Measurements from ENCODE around the gene OTUD3. TPM values are rescaled to one million over a fixed set of nuclear protein-coding genes. Genes with fewer than 3 reads are reported as not detected.
A peak's percentile ranks its signal among the peaks of the same experiment; 100 is the strongest.
"Not testable (repeated sequence)": the region's sequence is repeated elsewhere in the genome, so short reads cannot be mapped to it uniquely, and the experiment has no call there.

The OTUD3 gene
- total RNA-seq, 4 donors from 2014 or later, result 5.1 to 11.8 (median 8.8) TPM

DNA sequence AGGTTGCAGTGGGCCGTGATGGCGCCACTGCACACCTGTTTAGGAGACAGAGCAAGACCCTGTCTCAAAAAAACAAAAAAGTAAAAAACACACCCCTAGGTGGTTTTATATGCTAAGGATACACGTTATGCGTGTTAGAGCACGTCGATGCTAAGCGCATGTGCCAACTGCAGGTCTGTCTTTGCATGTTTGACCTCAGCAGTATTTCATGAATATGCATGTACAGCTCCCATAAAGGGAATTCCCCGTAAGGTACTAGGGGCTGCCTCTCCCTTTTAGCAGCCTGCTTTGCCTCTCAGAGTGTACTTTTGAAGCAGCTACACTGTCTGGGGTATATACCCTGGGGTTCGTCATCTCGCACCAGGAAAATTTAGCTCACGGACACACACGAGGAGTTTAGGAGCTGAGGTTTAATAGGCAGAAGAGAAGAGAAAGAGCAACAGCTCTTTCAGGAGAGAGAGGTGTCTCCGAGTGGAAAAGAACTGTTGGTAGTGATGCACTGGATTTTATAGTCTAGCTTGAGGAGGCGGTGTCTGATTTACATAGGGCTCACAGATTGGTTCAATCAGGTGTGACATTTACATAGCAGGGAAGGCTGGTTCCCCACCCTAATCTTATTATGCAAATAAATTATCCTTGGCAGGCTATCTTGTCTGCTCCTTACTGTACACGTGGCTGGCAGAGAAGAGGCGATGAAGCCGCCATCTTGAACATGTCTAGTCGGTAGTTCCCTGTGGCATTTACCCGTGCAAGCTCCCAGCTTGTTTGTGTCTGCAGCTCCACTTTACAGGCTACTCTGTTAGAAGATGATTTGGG lies 4.2 kb upstream of the OTUD3 start:
- TF ChIP-seq EP300 (IDR thresholded peaks at IDR 0.05), result no peak
- no peak for TF ChIP-seq POLR2A (IDR thresholded peaks at IDR 0.05)
- TF ChIP-seq, protein P1, sequence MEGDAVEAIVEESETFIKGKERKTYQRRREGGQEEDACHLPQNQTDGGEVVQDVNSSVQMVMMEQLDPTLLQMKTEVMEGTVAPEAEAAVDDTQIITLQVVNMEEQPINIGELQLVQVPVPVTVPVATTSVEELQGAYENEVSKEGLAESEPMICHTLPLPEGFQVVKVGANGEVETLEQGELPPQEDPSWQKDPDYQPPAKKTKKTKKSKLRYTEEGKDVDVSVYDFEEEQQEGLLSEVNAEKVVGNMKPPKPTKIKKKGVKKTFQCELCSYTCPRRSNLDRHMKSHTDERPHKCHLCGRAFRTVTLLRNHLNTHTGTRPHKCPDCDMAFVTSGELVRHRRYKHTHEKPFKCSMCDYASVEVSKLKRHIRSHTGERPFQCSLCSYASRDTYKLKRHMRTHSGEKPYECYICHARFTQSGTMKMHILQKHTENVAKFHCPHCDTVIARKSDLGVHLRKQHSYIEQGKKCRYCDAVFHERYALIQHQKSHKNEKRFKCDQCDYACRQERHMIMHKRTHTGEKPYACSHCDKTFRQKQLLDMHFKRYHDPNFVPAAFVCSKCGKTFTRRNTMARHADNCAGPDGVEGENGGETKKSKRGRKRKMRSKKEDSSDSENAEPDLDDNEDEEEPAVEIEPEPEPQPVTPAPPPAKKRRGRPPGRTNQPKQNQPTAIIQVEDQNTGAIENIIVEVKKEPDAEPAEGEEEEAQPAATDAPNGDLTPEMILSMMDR (IDR thresholded peaks at IDR 0.05), result no peak
- TF ChIP-seq POLR2AphosphoS5 (IDR thresholded peaks at IDR 0.05), result no peak
- H3K36me3 ChIP-seq, result no peaks in the 10 kb centered on the region
- 44% methylated on average over 19 of the region's 19 CpGs for WGBS
- H3K27ac ChIP-seq, result peak overlapping the region; percentile 80
- no peak for DNase-seq (ENCODE audit: low spot score in 2 of 2)
- H3K4me3 ChIP-seq, result peak overlapping the region; percentile 26
- H3K27me3 ChIP-seq, result peaks cover 17% of the 10 kb centered on the region
- peaks cover 14% of the 10 kb centered on the region for H3K4me1 ChIP-seq
- H3K9me3 ChIP-seq, result no peaks in the 10 kb centered on the region

DNA sequence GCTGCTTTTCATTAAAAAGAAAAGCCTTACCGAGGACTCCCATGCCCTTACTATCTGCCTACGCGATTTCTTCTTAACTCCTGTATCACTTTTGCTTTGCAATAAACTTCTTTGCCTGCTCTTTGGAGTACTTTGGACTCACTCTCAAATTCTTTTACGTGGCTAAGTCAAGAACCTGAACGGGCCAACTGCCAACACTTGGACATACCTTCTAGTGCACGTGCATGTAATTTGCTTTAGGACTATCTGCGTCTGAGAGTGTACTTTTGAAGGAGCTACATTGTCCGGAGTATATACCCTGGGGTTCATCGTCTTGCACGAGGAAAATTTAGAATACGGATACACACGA lies 3.6 kb upstream of the OTUD3 start:
- 67% methylated on average over 12 of the region's 12 CpGs for WGBS
- TF ChIP-seq EP300 (IDR thresholded peaks at IDR 0.05) (no peak), POLR2A (IDR thresholded peaks at IDR 0.05) (no peak), POLR2AphosphoS5 (IDR thresholded peaks at IDR 0.05) (no peak)
- TF ChIP-seq, protein P1 (IDR thresholded peaks at IDR 0.05), result no peak
- Histone ChIP-seq H3K36me3 (no peaks in the 10 kb centered on the region), H3K9me3 (no peaks in the 10 kb centered on the region), H3K4me1 (peaks cover 20% of the 10 kb centered on the region), H3K27ac (peak overlapping the region; percentile 80), H3K27me3 (peaks cover 13% of the 10 kb centered on the region), H3K4me3 (no peak overlapping the region)
- DNase-seq (ENCODE audit: low spot score in 2 of 2), result no peak

DNA sequence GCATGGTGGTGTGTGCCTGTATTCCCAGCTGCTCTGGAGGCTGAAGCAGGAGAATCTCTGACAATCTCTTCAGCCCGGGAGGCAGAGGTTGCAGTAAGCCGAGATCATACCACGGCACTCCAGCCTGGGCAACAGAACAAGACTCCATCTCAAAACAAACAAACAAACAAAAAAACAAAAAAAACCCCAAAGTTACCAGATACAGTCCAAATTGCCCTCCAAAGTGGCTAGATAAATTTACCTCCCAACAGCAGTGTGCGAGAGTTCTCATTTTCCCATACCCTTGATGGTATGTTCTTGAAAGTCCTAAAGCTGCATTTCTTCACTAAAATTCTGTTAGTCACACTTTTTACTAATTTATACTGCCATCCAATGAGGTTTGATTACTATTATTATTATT lies 3.0 kb upstream of the OTUD3 start:
- Histone ChIP-seq H3K9me3 (no peaks in the 10 kb centered on the region), H3K36me3 (no peaks in the 10 kb centered on the region), H3K4me3 (no peak overlapping the region), H3K4me1 (peaks cover 25% of the 10 kb centered on the region), H3K27ac (no peak overlapping the region), H3K27me3 (peaks cover 13% of the 10 kb centered on the region)
- no peak for DNase-seq (ENCODE audit: low spot score in 2 of 2)
- 92% methylated on average over 4 of the region's 4 CpGs for WGBS
- TF ChIP-seq POLR2A (IDR thresholded peaks at IDR 0.05) (no peak), POLR2AphosphoS5 (IDR thresholded peaks at IDR 0.05) (no peak), EP300 (IDR thresholded peaks at IDR 0.05) (no peak)
- TF ChIP-seq, protein P1 (IDR thresholded peaks at IDR 0.05), result no peak

DNA sequence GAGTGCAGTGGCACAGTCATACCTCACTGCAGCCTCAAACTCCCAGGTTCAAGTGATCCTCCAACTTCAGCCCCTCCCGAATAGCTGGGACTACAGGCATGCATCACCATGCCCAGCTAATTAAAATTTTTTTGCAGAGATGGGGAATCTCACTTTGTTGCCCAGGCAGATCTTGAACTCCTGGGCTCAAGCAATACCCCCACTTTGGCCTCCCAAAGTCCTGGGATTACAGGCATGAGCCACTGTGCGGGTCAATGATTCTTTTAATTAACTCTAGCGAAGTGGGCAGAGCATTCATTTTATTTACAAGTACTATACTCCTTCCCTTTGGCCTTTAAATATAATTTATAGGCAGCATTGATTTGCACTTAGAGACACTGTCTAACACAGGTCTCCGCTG lies 2.5 kb upstream of the OTUD3 start:
- Histone ChIP-seq H3K27ac (no peak overlapping the region), H3K27me3 (peaks cover 10% of the 10 kb centered on the region), H3K36me3 (no peaks in the 10 kb centered on the region), H3K4me3 (no peak overlapping the region), H3K4me1 (peaks cover 25% of the 10 kb centered on the region), H3K9me3 (no peaks in the 10 kb centered on the region)
- WGBS, result 85% methylated on average over 4 of the region's 4 CpGs
- TF ChIP-seq POLR2AphosphoS5 (IDR thresholded peaks at IDR 0.05) (no peak), POLR2A (IDR thresholded peaks at IDR 0.05) (no peak), EP300 (IDR thresholded peaks at IDR 0.05) (no peak)
- TF ChIP-seq, protein P1 (IDR thresholded peaks at IDR 0.05), result no peak
- DNase-seq (ENCODE audit: low spot score in 2 of 2), result no peak

DNA sequence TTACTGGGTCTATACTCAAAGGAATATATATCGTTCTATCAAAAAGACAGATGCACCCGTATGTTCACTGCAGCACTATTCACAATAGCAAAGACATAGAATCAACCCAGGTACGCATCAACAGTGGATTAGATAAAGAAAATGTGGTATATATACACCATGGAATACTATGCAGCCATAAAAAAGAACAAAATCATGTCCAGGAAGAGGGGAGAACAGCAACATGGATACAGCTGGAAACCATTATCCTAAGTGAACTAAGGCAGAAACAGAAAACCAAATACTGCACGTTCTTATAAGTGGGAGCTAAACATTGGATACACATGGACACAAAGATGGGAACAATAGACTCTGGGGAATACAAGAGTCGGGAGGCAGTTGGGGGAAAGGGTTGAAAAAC lies 1.4 kb upstream of the OTUD3 start:
- H3K4me1 ChIP-seq, result peaks cover 25% of the 10 kb centered on the region
- H3K36me3 ChIP-seq; H3K27me3 ChIP-seq; DNase-seq (ENCODE audit: low spot score in 2 of 2); H3K4me3 ChIP-seq; H3K9me3 ChIP-seq; H3K27ac ChIP-seq: not testable (repeated sequence)
- WGBS, result 81% methylated on average over 5 of the region's 5 CpGs

All from suprapubic skin (tissue), 4 donors.